IMR-90 (cell line): ENCODE results near the gene TSACC. TPM values are rescaled to one million over a fixed set of nuclear protein-coding genes. Genes with fewer than 3 reads are reported as not detected.
"Not testable (repeated sequence)": the region's sequence is repeated elsewhere in the genome, so short reads cannot be mapped to it uniquely, and the experiment has no call there.

Experiments used
- ATAC-seq: fragments of 200-7000 bp; cut with Tn5 transposase; 2 replicates; pipeline ENCODE4 v1.9.1; 2020; ENCODE audit warnings: low read depth, mild to moderate bottlenecking, moderate library complexity
- BruUV-seq: library from RNA; stranded (reverse); fragments of 400-500 nt; replicated peaks from 2 replicates; lab custom pipeline; 2021; lab: Mats Ljungman, UMichigan
- CTCF ChIA-PET: fragments of 300-600 bp; formaldehyde crosslinking; extraction: SDS; loops from one replicate; lab custom pipeline; 2021; ENCODE audit warnings: antibody characterized with exemption; lab: Yijun Ruan, JAX
- POLR2A ChIA-PET: fragments of 300-600 bp; sonication (Branson Sonifier 250); formaldehyde crosslinking; loops from one replicate; lab custom pipeline; 2022; ENCODE audit warnings: antibody characterized with exemption; ENCODE audit not compliant: unreplicated experiment; lab: Charles Lee
- DNase-seq: peaks from one replicate; pipeline ENCODE4 v3.0.0; 2013
- H2AFZ ChIP-seq: replicated peaks from 2 replicates; pipeline ENCODE3; 2013; ENCODE audit warnings: low read length, mild to moderate bottlenecking; ENCODE audit not compliant: poor library complexity
- H2AK5ac ChIP-seq: 2 replicates; pipeline ENCODE4 v1.6.1; 2013; ENCODE audit warnings: low read depth, low read length, inconsistent platforms
- H2AK9ac ChIP-seq: replicated peaks from 2 replicates; pipeline ENCODE3; 2013; ENCODE audit warnings: mild to moderate bottlenecking, low read depth, low read length, moderate library complexity; ENCODE audit not compliant: poor library complexity
- H2BK120ac ChIP-seq: 2 replicates; pipeline ENCODE4 v1.6.1; 2013; ENCODE audit warnings: low read depth, low read length, inconsistent platforms
- H2BK15ac ChIP-seq: 3 replicates; pipeline ENCODE4 v1.6.1; 2013; ENCODE audit warnings: low read depth, low read length, inconsistent platforms
- H2BK20ac ChIP-seq: 2 replicates; pipeline ENCODE4 v1.6.1; 2013; ENCODE audit warnings: low read depth, mild to moderate bottlenecking, inconsistent platforms, low read length, moderate library complexity
- H2BK5ac ChIP-seq: 2 replicates; pipeline ENCODE4 v1.6.1; 2013; ENCODE audit warnings: mild to moderate bottlenecking, low read depth, low read length, inconsistent platforms; ENCODE audit not compliant: poor library complexity, severe bottlenecking
- H3K14ac ChIP-seq: replicated peaks from 2 replicates; pipeline ENCODE4 v1.6.1; 2013; ENCODE audit warnings: low read depth, low read length, inconsistent platforms
- H3K18ac ChIP-seq: 2 replicates; pipeline ENCODE4 v1.6.1; 2013; ENCODE audit warnings: low read depth, low read length, control low read depth
- H3K23ac ChIP-seq: 2 replicates; pipeline ENCODE4 v1.6.1; 2013; ENCODE audit warnings: low read depth, low read length, inconsistent platforms
- H3K27ac ChIP-seq: 2 replicates; pipeline ENCODE4 v1.5.1; 2013; ENCODE audit warnings: mild to moderate bottlenecking, control low read depth, low read length; ENCODE audit not compliant: insufficient read depth
- H3K27me3 ChIP-seq: 2 replicates; pipeline ENCODE4 v1.6.1; 2013; ENCODE audit warnings: low read length; ENCODE audit not compliant: control insufficient read depth, insufficient read depth
- H3K36me3 ChIP-seq: 2 replicates; pipeline ENCODE4 v1.6.1; 2013; ENCODE audit warnings: low read length, mixed read lengths; ENCODE audit not compliant: control insufficient read depth, insufficient read depth
- H3K4ac ChIP-seq: 2 replicates; pipeline ENCODE4 v1.6.1; 2013; ENCODE audit warnings: low read depth, low read length, inconsistent platforms
- H3K4me1 ChIP-seq: 2 replicates; pipeline ENCODE4 v1.6.1; 2013; ENCODE audit warnings: low read length, mixed read lengths; ENCODE audit not compliant: control insufficient read depth, insufficient read depth
- H3K4me2 ChIP-seq: 2 replicates; pipeline ENCODE4 v1.6.1; 2013; ENCODE audit warnings: low read depth, mild to moderate bottlenecking, control low read depth, low read length, moderate library complexity
- H3K4me3 ChIP-seq: 2 replicates; pipeline ENCODE4 v1.5.1; 2013; ENCODE audit warnings: low read depth, mild to moderate bottlenecking, control low read depth, low read length, moderate library complexity; ENCODE audit not compliant: insufficient read depth
- H3K56ac ChIP-seq: 2 replicates; pipeline ENCODE4 v1.6.1; 2013; ENCODE audit warnings: low read length, inconsistent platforms; ENCODE audit not compliant: insufficient read depth; ENCODE audit errors: extremely low read depth
- H3K79me1 ChIP-seq, 2 experiments: 2 replicates each; pipeline ENCODE4 v1.6.1; 2013; ENCODE audit warnings: low read length in 2 of 2, inconsistent platforms in 1 of 2, low read depth in 1 of 2
- H3K9ac ChIP-seq: 2 replicates; pipeline ENCODE4 v1.6.1; 2013; ENCODE audit warnings: low read depth, low read length, control low read depth
- H3K9me1 ChIP-seq: 2 replicates; pipeline ENCODE4 v1.6.1; 2013; ENCODE audit warnings: low read length, inconsistent platforms; ENCODE audit not compliant: insufficient read depth
- H3K9me3 ChIP-seq: 2 replicates; pipeline ENCODE4 v1.6.1; 2013; ENCODE audit warnings: low read length; ENCODE audit not compliant: control insufficient read depth, insufficient read depth
- H4K20me1 ChIP-seq: 2 replicates; pipeline ENCODE4 v1.6.1; 2013; ENCODE audit warnings: low read length, inconsistent platforms; ENCODE audit not compliant: insufficient read depth
- H4K5ac ChIP-seq: 2 replicates; pipeline ENCODE4 v1.6.1; 2013; ENCODE audit warnings: mild to moderate bottlenecking, low read depth, low read length, control low read depth
- H4K8ac ChIP-seq, 2 experiments: 2 replicates each; pipeline ENCODE4 v1.6.1; 2013; ENCODE audit warnings: low read depth in 2 of 2, low read length in 2 of 2, control low read depth in 1 of 2, inconsistent platforms in 1 of 2
- H4K91ac ChIP-seq: 2 replicates; pipeline ENCODE4 v1.6.1; 2013; ENCODE audit warnings: low read depth, low read length, inconsistent platforms; ENCODE audit not compliant: insufficient read depth
- FOS ChIP-seq: fragments of 150-350 bp; IDR thresholded peaks from 2 replicates; pipeline ENCODE4 v1.6.1; 2016; ENCODE audit warnings: low read depth, low read length
- WGBS, 2 experiments: methylation state at CpG; one replicate each; pipeline versions ENCODE4 v1.1.5 to v1.1.7; 2013; ENCODE audit warnings: missing lambda C conversion rate in 2 of 2; ENCODE audit not compliant: insufficient read length in 1 of 2; ENCODE audit errors: extremely low coverage in 2 of 2; 5-methylcytosine and 5-hydroxymethylcytosine counted together
- dilution Hi-C: fragments of 300-500 bp; cut with HindIII; formaldehyde crosslinking; loops from one replicate; pipeline ENCODE4 v1.14.3; 2018; ENCODE audit warnings: low sequenced_read_pairs; ENCODE audit not compliant: unreplicated experiment
- in situ Hi-C: fragments of 300-500 bp; cut with MboI; formaldehyde crosslinking; loops from 3 replicates; pipeline ENCODE4 v1.14.3; 2019; ENCODE audit warnings: low sequenced_read_pairs, inconsistent platforms, mixed read lengths
- intact Hi-C: fragments of 100-400 bp; cut with micrococcal nuclease; formaldehyde crosslinking; loops from 2 replicates; pipeline ENCODE4 v1.10.0; 2022
- polyA plus RNA-seq, 3 experiments: library from polyadenylated mRNA; depleted of rRNA; stranded (reverse); fragments of >200 nt; gene quantifications; 2 replicates each; pipeline ENCODE4 v1.2.3, GENCODE V29; 2012; ENCODE audit warnings: low replicate concordance in 1 of 3
- total RNA-seq: library from RNA; depleted of rRNA; stranded (reverse); fragments of >200 nt; gene quantifications from 2 replicates; pipeline ENCODE4 v1.2.3, GENCODE V29; 2012

TSACC gene
- total and polyA plus RNA-seq, 2 of the 4 experiments (the other 2 are of a cell fraction), result 0.75 TPM; not detected in 1

DNA sequence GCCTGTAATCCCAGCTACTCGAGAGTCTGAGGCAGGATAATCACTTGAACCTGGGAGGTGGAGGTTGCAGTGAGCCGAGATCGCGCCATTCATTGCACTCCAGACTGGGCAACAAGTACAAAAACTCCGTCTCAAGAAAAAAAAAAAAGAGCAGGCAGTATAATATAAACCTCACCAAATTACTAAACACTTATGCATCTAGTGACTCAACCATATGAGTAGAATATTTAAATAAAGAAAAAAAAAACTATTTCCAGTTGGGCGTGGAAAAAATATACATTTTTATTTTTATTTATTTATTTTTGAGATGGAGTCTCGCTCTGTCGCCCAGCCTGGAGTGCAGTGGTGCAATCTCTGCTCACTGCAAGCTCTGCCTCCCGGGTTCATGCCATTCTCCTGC, 15.1 kb upstream of the TSACC start:
- Histone ChIP-seq H3K4ac (peak overlapping the region; percentile 16; the same call in 1 of the 2 replicates), H3K79me1 (peaks cover 13 to 37% of the 10 kb centered on the region in 2 experiments), H4K20me1 (peaks cover 21% of the 10 kb centered on the region; the same call in 1 of the 2 replicates), H3K36me3 (peaks cover 49% of the 10 kb centered on the region), H4K91ac (0 out of 2 replicates have a peak overlapping the region, but pooled peaks have one; percentile 25)
- H3K27me3 ChIP-seq, H3K23ac ChIP-seq, POLR2A ChIA-PET, H2AK9ac ChIP-seq, H3K9ac ChIP-seq, H3K9me1 ChIP-seq, H3K56ac ChIP-seq, intact Hi-C loops, H3K9me3 ChIP-seq, H4K8ac ChIP-seq, H3K4me2 ChIP-seq, H3K4me3 ChIP-seq, H4K5ac ChIP-seq, CTCF ChIA-PET, H3K27ac ChIP-seq, BruUV-seq, H2BK15ac ChIP-seq, H2AFZ ChIP-seq, H2BK20ac ChIP-seq, H3K4me1 ChIP-seq, in situ Hi-C loops, dilution Hi-C loops, H2BK120ac ChIP-seq, H3K18ac ChIP-seq, H3K14ac ChIP-seq, H2AK5ac ChIP-seq, H2BK5ac ChIP-seq: not testable (repeated sequence)
- DNase-seq, result peak; percentile 82
- peak; percentile 86 for ATAC-seq
- no CpG with 5 or more reads among the region's 9 CpGs for WGBS, 2 experiments
- peak; percentile 44; the same call in 1 of the 2 replicates for TF ChIP-seq FOS
